Upper lobe of right lung (tissue), 1 donor: ENCODE measurements around the gene SETD1B. TPM values are rescaled to one million over a fixed set of nuclear protein-coding genes. Genes with fewer than 3 reads are reported as not detected.

ENCODE experiments used
- ATAC-seq: fragments of 200-7000 bp; cut with Tn5 transposase; one replicate; pipeline ENCODE4 v1.9.1; 2020; ENCODE audit warnings: mild to moderate bottlenecking, moderate library complexity
- DNase-seq: peaks from one replicate; pipeline ENCODE4 v3.0.0-alpha.2; 2020
- H3K27ac ChIP-seq: fragments of 200-600 bp; one replicate; pipeline ENCODE4 v1.8.0; 2022
- H3K27me3 ChIP-seq: fragments of 200-600 bp; one replicate; pipeline ENCODE4 v1.8.0; 2022; ENCODE audit warnings: mild to moderate bottlenecking
- H3K36me3 ChIP-seq: fragments of 200-600 bp; one replicate; pipeline ENCODE4 v1.8.0; 2022
- H3K4me1 ChIP-seq: fragments of 200-600 bp; one replicate; pipeline ENCODE4 v1.8.0; 2022
- H3K4me3 ChIP-seq: fragments of 200-600 bp; one replicate; pipeline ENCODE4 v1.8.0; 2022; ENCODE audit warnings: mild to moderate bottlenecking
- H3K9me3 ChIP-seq: fragments of 200-600 bp; one replicate; pipeline ENCODE4 v1.8.0; 2022
- intact Hi-C: fragments of 100-400 bp; cut with DNase I; formaldehyde crosslinking; loops from one replicate; pipeline ENCODE4 v1.11.0; 2022
- total RNA-seq: library from RNA; stranded (reverse); fragmentation: NEBNext Ultra II Directional; extraction: Animal tissue kit (Norgen Biotek cat#: 25700); gene quantifications from one replicate; pipeline ENCODE4 v1.2.1, GENCODE V29; 2021
- TF ChIP-seq, protein P1 (sequence below): fragments of 200-600 bp; IDR thresholded peaks from one replicate; pipeline ENCODE4 v1.8.0; 2022; ENCODE audit warnings: antibody characterized with exemption
- donor health status: DM: no; HTN: yes; CAD: no; lungs with severe emphysema.

Gene SETD1B
- total RNA-seq, 1 donor from 2014 or later, result 18.4 TPM

DNA sequence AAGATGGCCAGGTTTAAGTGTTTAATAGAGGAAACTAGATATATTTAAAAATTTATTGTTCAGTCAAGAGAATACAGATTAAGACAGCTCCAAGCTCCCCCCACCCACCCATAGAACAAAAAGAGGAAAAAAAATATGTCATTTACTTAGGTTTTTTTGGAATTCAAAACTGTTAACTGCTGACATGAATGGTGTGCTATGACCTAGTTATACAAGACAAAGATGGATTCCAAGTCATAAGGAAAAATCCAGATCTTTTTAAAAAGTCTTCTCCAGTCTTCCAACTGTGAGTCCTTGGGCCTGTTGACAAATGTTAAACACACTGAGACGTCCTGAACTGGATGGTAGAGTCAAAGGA is 1.3 kb upstream of the SETD1B start:
- ATAC-seq (no peak), DNase-seq (no peak)
- peak overlapping the region; percentile 100 for H3K27ac ChIP-seq
- H3K9me3 ChIP-seq, result no peaks in the 10 kb centered on the region
- TF ChIP-seq, protein P1, sequence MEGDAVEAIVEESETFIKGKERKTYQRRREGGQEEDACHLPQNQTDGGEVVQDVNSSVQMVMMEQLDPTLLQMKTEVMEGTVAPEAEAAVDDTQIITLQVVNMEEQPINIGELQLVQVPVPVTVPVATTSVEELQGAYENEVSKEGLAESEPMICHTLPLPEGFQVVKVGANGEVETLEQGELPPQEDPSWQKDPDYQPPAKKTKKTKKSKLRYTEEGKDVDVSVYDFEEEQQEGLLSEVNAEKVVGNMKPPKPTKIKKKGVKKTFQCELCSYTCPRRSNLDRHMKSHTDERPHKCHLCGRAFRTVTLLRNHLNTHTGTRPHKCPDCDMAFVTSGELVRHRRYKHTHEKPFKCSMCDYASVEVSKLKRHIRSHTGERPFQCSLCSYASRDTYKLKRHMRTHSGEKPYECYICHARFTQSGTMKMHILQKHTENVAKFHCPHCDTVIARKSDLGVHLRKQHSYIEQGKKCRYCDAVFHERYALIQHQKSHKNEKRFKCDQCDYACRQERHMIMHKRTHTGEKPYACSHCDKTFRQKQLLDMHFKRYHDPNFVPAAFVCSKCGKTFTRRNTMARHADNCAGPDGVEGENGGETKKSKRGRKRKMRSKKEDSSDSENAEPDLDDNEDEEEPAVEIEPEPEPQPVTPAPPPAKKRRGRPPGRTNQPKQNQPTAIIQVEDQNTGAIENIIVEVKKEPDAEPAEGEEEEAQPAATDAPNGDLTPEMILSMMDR, result no peak
- intact Hi-C loops, result no loop called here
- H3K27me3 ChIP-seq, result no peaks in the 10 kb centered on the region
- peak overlapping the region; percentile 71 for H3K4me3 ChIP-seq
- peaks cover 8% of the 10 kb centered on the region for H3K36me3 ChIP-seq
- peaks cover 41% of the 10 kb centered on the region for H3K4me1 ChIP-seq

DNA sequence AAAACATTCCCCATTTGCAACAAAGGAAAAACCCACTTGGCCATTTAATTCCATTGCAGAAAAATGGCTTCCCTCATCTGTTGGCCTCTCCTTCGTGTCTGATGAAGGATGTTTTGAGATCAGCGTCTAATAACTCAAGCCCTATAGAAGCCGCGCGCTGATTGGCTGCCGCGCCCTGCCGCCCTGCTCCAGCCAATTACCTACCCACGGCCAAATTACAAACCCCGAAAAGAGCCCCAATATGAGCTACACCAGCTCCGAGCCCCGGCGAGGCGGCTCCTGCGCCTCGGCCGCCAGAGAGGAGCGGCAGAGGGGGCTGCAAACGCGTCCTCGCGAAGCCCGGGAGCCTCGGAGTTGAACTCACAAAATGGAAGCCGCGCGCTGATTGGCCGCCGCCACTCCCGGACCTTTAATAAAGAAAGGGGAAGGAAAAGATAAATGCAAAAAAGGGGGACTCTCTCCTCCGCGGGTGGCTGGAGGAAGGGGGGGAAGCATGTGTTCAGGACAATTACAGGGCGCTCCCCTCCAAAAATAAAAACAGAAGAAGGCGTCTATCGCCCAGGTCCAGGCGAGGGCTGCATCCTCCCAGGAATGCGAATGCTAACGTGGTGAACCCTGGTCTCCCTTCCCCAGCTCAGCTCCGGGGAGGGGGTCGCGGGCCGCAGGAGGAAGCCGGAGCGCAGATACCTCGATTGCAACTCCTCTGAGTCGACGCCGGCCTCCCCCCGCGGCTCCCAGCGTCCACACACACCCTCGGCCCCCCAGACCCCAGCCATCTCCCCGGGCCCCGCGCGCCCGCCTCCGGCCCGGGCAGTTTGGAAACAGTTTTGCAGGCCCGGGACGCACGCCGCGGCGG is 738 bp upstream of the SETD1B start:
- Histone ChIP-seq H3K4me3 (peak overlapping the region; percentile 71), H3K36me3 (peaks cover 12% of the 10 kb centered on the region), H3K4me1 (peaks cover 35% of the 10 kb centered on the region), H3K9me3 (no peaks in the 10 kb centered on the region), H3K27me3 (no peaks in the 10 kb centered on the region), H3K27ac (peak overlapping the region; percentile 100)
- intact Hi-C loops, result no loop called here
- peak; percentile 94 for DNase-seq
- ATAC-seq, result peak; percentile 49
- TF ChIP-seq, protein P1, result no peak

DNA sequence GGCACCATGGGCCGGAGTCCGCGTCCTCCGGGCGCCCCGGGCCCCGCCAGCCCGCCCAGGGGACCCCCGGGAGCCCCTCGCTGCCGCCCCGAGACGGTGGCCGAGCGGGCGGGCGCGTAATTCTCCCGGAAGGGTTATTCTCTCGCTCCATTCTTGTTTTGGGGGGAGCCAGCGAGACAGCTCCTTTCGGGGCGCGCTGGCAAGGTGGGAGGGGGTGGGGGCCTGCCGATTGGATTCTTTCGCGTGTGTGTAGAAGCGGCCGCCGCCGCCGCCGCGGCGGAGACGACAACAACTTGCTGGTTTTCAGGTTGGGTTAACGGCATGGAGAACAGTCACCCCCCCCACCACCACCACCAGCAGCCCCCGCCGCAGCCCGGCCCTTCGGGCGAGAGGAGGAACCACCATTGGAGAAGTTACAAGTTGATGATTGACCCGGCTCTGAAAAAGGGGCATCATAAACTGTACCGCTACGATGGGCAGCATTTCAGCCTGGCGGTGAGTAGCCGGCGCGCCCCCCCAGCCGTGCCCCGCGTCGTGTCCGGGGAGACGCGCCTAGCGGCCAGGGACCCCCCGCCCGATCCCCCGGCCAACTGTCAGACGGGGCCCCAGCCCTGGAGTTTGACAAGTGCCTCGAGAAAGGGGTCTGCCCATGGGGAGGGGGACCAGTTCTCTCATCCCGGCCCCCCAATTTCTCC is 755 bp downstream of the SETD1B start:
- Histone ChIP-seq H3K9me3 (no peaks in the 10 kb centered on the region), H3K4me3 (peak overlapping the region; percentile 71), H3K36me3 (peaks cover 27% of the 10 kb centered on the region), H3K27ac (peak overlapping the region; percentile 100), H3K27me3 (no peaks in the 10 kb centered on the region), H3K4me1 (peaks cover 22% of the 10 kb centered on the region)
- intact Hi-C loops, result no loop called here
- TF ChIP-seq, protein P1, result no peak
- DNase-seq, result no peak
- no peak for ATAC-seq

DNA sequence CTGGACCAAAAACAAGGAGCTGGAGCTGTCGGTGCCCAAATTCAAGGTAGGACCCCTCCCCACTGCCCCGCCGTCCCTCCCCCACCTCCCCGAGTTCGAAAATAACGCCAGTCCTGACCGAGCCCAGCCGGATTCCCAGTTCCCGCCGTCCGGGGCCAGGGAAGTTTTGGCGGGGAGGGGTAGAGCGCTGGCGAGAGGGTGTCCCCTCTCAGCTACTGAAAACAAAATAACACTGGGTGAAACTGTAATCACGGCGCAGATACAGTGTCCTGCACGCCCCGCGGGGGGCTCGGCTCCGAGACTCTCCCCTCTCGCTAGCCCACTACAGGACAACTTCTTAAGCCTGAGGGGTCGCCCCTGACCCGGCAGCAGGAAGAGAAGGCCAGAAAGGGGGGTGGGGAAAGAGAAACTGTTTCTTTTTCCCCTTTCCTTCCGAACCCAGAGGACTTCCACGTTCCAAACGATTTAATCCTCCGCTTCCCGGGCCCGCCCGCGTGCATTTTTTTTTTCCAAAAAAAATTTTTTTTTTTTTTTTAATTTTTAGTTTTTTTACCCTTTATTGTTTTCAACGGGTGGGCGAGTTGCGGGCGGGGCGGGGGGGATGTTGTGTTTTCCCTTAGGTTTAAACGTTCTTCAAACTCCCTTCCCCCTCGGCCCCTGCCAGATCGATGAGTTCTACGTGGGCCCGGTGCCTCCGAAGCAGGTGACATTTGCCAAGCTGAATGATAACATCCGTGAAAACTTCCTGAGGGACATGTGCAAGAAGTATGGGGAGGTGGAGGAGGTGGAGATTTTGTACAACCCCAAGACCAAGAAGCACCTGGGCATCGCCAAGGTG is 1.6 kb downstream of the SETD1B start:
- peak overlapping the region; percentile 71 for H3K4me3 ChIP-seq
- H3K9me3 ChIP-seq, result no peaks in the 10 kb centered on the region
- intact Hi-C loops, result no loop called here
- H3K27me3 ChIP-seq, result no peaks in the 10 kb centered on the region
- H3K36me3 ChIP-seq, result peaks cover 35% of the 10 kb centered on the region
- peaks cover 25% of the 10 kb centered on the region for H3K4me1 ChIP-seq
- ATAC-seq (no peak), DNase-seq (no peak)
- TF ChIP-seq, protein P1, result no peak
- H3K27ac ChIP-seq, result peak overlapping the region; percentile 100

DNA sequence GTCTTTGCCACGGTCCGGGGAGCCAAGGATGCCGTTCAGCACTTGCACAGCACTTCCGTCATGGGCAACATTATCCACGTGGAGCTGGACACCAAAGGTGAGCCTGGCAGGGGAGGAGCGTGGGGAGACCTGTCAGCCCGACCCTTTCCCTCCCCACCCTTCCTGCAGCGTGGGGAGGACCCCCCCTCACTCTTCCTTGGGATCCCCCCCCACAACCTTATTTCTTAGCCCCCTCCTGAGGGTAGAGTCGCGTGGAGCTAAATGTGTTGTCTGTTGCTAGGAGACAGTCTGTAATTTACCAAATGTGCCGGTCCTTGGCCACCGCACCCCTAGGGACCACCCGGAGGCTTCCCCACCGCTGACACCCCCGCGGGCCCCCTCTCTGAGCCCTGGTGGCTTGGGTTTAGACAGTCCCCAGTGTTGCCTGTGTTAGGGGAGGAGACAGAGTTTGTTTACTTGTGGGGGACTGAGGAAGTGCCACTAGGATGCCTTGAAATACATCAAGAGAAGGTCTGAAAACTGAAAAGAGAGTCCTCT is 2.3 kb downstream of the SETD1B start:
- Histone ChIP-seq H3K4me3 (peak overlapping the region; percentile 71), H3K27ac (peak overlapping the region; percentile 42), H3K36me3 (peaks cover 42% of the 10 kb centered on the region), H3K9me3 (no peaks in the 10 kb centered on the region), H3K4me1 (peaks cover 31% of the 10 kb centered on the region), H3K27me3 (no peaks in the 10 kb centered on the region)
- intact Hi-C loops, result no loop called here
- DNase-seq, result no peak
- no peak for ATAC-seq
- TF ChIP-seq, protein P1, result no peak
